ENCODE data around the gene PTPRN2.

PTPRN2 gene

GRCh38 chr7:157808042-157808441 is 779.6 kb downstream of the PTPRN2 start:
- Histone ChIP-seq H3K36me3 (ENCODE audit: control insufficient read depth in 2 of 2, insufficient read depth in 2 of 2, low read length in 2 of 2) (no peaks in the 10 kb centered on the region), H3K4me3 (ENCODE audit: low read length in 2 of 2) (no peak overlapping the region), H3K27me3 (ENCODE audit: control insufficient read depth in 2 of 2, insufficient read depth in 2 of 2, low read length in 2 of 2) (no peaks in the 10 kb centered on the region)

GRCh38 chr7:157807510-157807909 is 780.1 kb downstream of the PTPRN2 start:
- Histone ChIP-seq H3K9me3 (ENCODE audit: control insufficient read depth in 2 of 2, low read length in 2 of 2) (no peaks in the 10 kb centered on the region), H3K27me3 (ENCODE audit: control insufficient read depth in 2 of 2, insufficient read depth in 2 of 2, low read length in 2 of 2) (no peaks in the 10 kb centered on the region), H3K4me3 (ENCODE audit: low read length in 2 of 2) (no peak overlapping the region), H3K4me1 (ENCODE audit: control insufficient read depth in 2 of 2, insufficient read depth in 2 of 2, low read length in 2 of 2) (no peaks in the 10 kb centered on the region), H3K9ac (ENCODE audit: low read depth in 1 of 2, low read length in 2 of 2) (no peak overlapping the region), H3K36me3 (ENCODE audit: control insufficient read depth in 2 of 2, insufficient read depth in 2 of 2, low read length in 2 of 2) (no peaks in the 10 kb centered on the region), H3K27ac (ENCODE audit: low read depth in 2 of 2, low read length in 2 of 2) (no peak overlapping the region)

More at GRCh38 chr7:157808042-157808441, 779.6 kb downstream of the PTPRN2 start:
- H3K9ac ChIP-seq (ENCODE audit: low read depth in 1 of 2, low read length in 2 of 2) = no peak overlapping the region
- no peak overlapping the region for H3K27ac ChIP-seq (ENCODE audit: low read depth in 2 of 2, low read length in 2 of 2)
- H3K4me1 ChIP-seq (ENCODE audit: control insufficient read depth in 2 of 2, insufficient read depth in 2 of 2, low read length in 2 of 2) = no peaks in the 10 kb centered on the region
- no peaks in the 10 kb centered on the region for H3K9me3 ChIP-seq (ENCODE audit: control insufficient read depth in 2 of 2, low read length in 2 of 2)

- H3K36me3 ChIP-seq (ENCODE audit: control insufficient read depth in 2 of 2, insufficient read depth in 2 of 2, low read length in 2 of 2) = no peaks in the 10 kb centered on the region
- no peak overlapping the region for H3K4me3 ChIP-seq (ENCODE audit: low read length in 2 of 2)
- H3K9ac ChIP-seq (ENCODE audit: low read depth in 1 of 2, low read length in 2 of 2) = no peak overlapping the region
- H3K27me3 ChIP-seq (ENCODE audit: control insufficient read depth in 2 of 2, insufficient read depth in 2 of 2, low read length in 2 of 2) = no peaks in the 10 kb centered on the region
- no peaks in the 10 kb centered on the region for H3K9me3 ChIP-seq (ENCODE audit: control insufficient read depth in 2 of 2, low read length in 2 of 2)
- H3K4me1 ChIP-seq (ENCODE audit: control insufficient read depth in 2 of 2, insufficient read depth in 2 of 2, low read length in 2 of 2) = no peaks in the 10 kb centered on the region
- H3K27ac ChIP-seq (ENCODE audit: low read depth in 2 of 2, low read length in 2 of 2) = no peak overlapping the region
Measured at GRCh38 chr7:157806711-157807110, 780.9 kb downstream of the PTPRN2 start.

GRCh38 chr7:157805713-157806112 is 781.9 kb downstream of the PTPRN2 start:
- Histone ChIP-seq H3K4me1 (ENCODE audit: control insufficient read depth in 2 of 2, insufficient read depth in 2 of 2, low read length in 2 of 2) (no peaks in the 10 kb centered on the region), H3K9me3 (ENCODE audit: control insufficient read depth in 2 of 2, low read length in 2 of 2) (no peaks in the 10 kb centered on the region), H3K27ac (ENCODE audit: low read depth in 2 of 2, low read length in 2 of 2) (no peak overlapping the region), H3K4me3 (ENCODE audit: low read length in 2 of 2) (no peak overlapping the region), H3K27me3 (ENCODE audit: control insufficient read depth in 2 of 2, insufficient read depth in 2 of 2, low read length in 2 of 2) (no peaks in the 10 kb centered on the region), H3K9ac (ENCODE audit: low read depth in 1 of 2, low read length in 2 of 2) (no peak overlapping the region), H3K36me3 (ENCODE audit: control insufficient read depth in 2 of 2, insufficient read depth in 2 of 2, low read length in 2 of 2) (no peaks in the 10 kb centered on the region)

GRCh38 chr7:157803906-157804305 is 783.7 kb downstream of the PTPRN2 start:
- no peak overlapping the region for H3K27ac ChIP-seq (ENCODE audit: low read depth in 2 of 2, low read length in 2 of 2)
- H3K9ac ChIP-seq (ENCODE audit: low read depth in 1 of 2, low read length in 2 of 2) = no peak overlapping the region
- no peaks in the 10 kb centered on the region for H3K27me3 ChIP-seq (ENCODE audit: control insufficient read depth in 2 of 2, insufficient read depth in 2 of 2, low read length in 2 of 2)
- no peaks in the 10 kb centered on the region for H3K36me3 ChIP-seq (ENCODE audit: control insufficient read depth in 2 of 2, insufficient read depth in 2 of 2, low read length in 2 of 2)
- H3K9me3 ChIP-seq (ENCODE audit: control insufficient read depth in 2 of 2, low read length in 2 of 2) = no peaks in the 10 kb centered on the region
- H3K4me3 ChIP-seq (ENCODE audit: low read length in 2 of 2) = no peak overlapping the region
- H3K4me1 ChIP-seq (ENCODE audit: control insufficient read depth in 2 of 2, insufficient read depth in 2 of 2, low read length in 2 of 2) = no peaks in the 10 kb centered on the region

GRCh38 chr7:157801971-157802675 is 785.5 kb downstream of the PTPRN2 start:
- no peak overlapping the region for H3K9ac ChIP-seq (ENCODE audit: low read depth in 1 of 2, low read length in 2 of 2)
- no peaks in the 10 kb centered on the region for H3K27me3 ChIP-seq (ENCODE audit: control insufficient read depth in 2 of 2, insufficient read depth in 2 of 2, low read length in 2 of 2)
- no peaks in the 10 kb centered on the region for H3K36me3 ChIP-seq (ENCODE audit: control insufficient read depth in 2 of 2, insufficient read depth in 2 of 2, low read length in 2 of 2)
- H3K4me1 ChIP-seq (ENCODE audit: control insufficient read depth in 2 of 2, insufficient read depth in 2 of 2, low read length in 2 of 2) = no peaks in the 10 kb centered on the region
- no peak overlapping the region for H3K27ac ChIP-seq (ENCODE audit: low read depth in 2 of 2, low read length in 2 of 2)
- H3K9me3 ChIP-seq (ENCODE audit: control insufficient read depth in 2 of 2, low read length in 2 of 2) = no peaks in the 10 kb centered on the region
- no peak overlapping the region for H3K4me3 ChIP-seq (ENCODE audit: low read length in 2 of 2)

GRCh38 chr7:157801113-157801512 is 786.5 kb downstream of the PTPRN2 start:
- no peaks in the 10 kb centered on the region for H3K9me3 ChIP-seq (ENCODE audit: control insufficient read depth in 2 of 2, low read length in 2 of 2)
- no peak overlapping the region for H3K27ac ChIP-seq (ENCODE audit: low read depth in 2 of 2, low read length in 2 of 2)
- H3K36me3 ChIP-seq (ENCODE audit: control insufficient read depth in 2 of 2, insufficient read depth in 2 of 2, low read length in 2 of 2) = no peaks in the 10 kb centered on the region
- no peaks in the 10 kb centered on the region for H3K4me1 ChIP-seq (ENCODE audit: control insufficient read depth in 2 of 2, insufficient read depth in 2 of 2, low read length in 2 of 2)
- no peak overlapping the region for H3K9ac ChIP-seq (ENCODE audit: low read depth in 1 of 2, low read length in 2 of 2)
- H3K4me3 ChIP-seq (ENCODE audit: low read length in 2 of 2) = no peak overlapping the region
- H3K27me3 ChIP-seq (ENCODE audit: control insufficient read depth in 2 of 2, insufficient read depth in 2 of 2, low read length in 2 of 2) = no peaks in the 10 kb centered on the region

- H3K27ac ChIP-seq (ENCODE audit: low read depth in 2 of 2, low read length in 2 of 2) = no peak overlapping the region
- no peak overlapping the region for H3K4me3 ChIP-seq (ENCODE audit: low read length in 2 of 2)
- H3K9ac ChIP-seq (ENCODE audit: low read depth in 1 of 2, low read length in 2 of 2) = no peak overlapping the region
- H3K36me3 ChIP-seq (ENCODE audit: control insufficient read depth in 2 of 2, insufficient read depth in 2 of 2, low read length in 2 of 2) = no peaks in the 10 kb centered on the region
- no peaks in the 10 kb centered on the region for H3K9me3 ChIP-seq (ENCODE audit: control insufficient read depth in 2 of 2, low read length in 2 of 2)
- no peaks in the 10 kb centered on the region for H3K4me1 ChIP-seq (ENCODE audit: control insufficient read depth in 2 of 2, insufficient read depth in 2 of 2, low read length in 2 of 2)
- no peaks in the 10 kb centered on the region for H3K27me3 ChIP-seq (ENCODE audit: control insufficient read depth in 2 of 2, insufficient read depth in 2 of 2, low read length in 2 of 2)
Measured at GRCh38 chr7:157800281-157800680, 787.3 kb downstream of the PTPRN2 start.

GRCh38 chr7:157799076-157799685 is 788.4 kb downstream of the PTPRN2 start:
- Histone ChIP-seq H3K4me3 (ENCODE audit: low read length in 2 of 2) (no peak overlapping the region), H3K27me3 (ENCODE audit: control insufficient read depth in 2 of 2, insufficient read depth in 2 of 2, low read length in 2 of 2) (no peaks in the 10 kb centered on the region)

GRCh38 chr7:157797361-157797760 is 790.3 kb downstream of the PTPRN2 start:
- no peak overlapping the region for H3K4me3 ChIP-seq (ENCODE audit: low read length in 2 of 2)
- no peaks in the 10 kb centered on the region for H3K36me3 ChIP-seq (ENCODE audit: control insufficient read depth in 2 of 2, insufficient read depth in 2 of 2, low read length in 2 of 2)
- H3K9ac ChIP-seq (ENCODE audit: low read depth in 1 of 2, low read length in 2 of 2) = no peak overlapping the region
- H3K9me3 ChIP-seq (ENCODE audit: control insufficient read depth in 2 of 2, low read length in 2 of 2) = no peaks in the 10 kb centered on the region
- no peak overlapping the region for H3K27ac ChIP-seq (ENCODE audit: low read depth in 2 of 2, low read length in 2 of 2)
- no peaks in the 10 kb centered on the region for H3K27me3 ChIP-seq (ENCODE audit: control insufficient read depth in 2 of 2, insufficient read depth in 2 of 2, low read length in 2 of 2)
- H3K4me1 ChIP-seq (ENCODE audit: control insufficient read depth in 2 of 2, insufficient read depth in 2 of 2, low read length in 2 of 2) = no peaks in the 10 kb centered on the region

More at GRCh38 chr7:157799076-157799685, 788.4 kb downstream of the PTPRN2 start:
- Histone ChIP-seq H3K9ac (ENCODE audit: low read depth in 1 of 2, low read length in 2 of 2) (no peak overlapping the region), H3K27ac (ENCODE audit: low read depth in 2 of 2, low read length in 2 of 2) (no peak overlapping the region), H3K9me3 (ENCODE audit: control insufficient read depth in 2 of 2, low read length in 2 of 2) (no peaks in the 10 kb centered on the region), H3K4me1 (ENCODE audit: control insufficient read depth in 2 of 2, insufficient read depth in 2 of 2, low read length in 2 of 2) (no peaks in the 10 kb centered on the region), H3K36me3 (ENCODE audit: control insufficient read depth in 2 of 2, insufficient read depth in 2 of 2, low read length in 2 of 2) (no peaks in the 10 kb centered on the region)
